OCI-LY1 (cell line): ENCODE data around the gene L3MBTL4.

Experiments
- H2AFZ ChIP-seq: fragments of 200-600 bp; sonication (generic), shearing (Covaris generic); 2 replicates; pipeline ENCODE4 v1.6.0; 2014; ENCODE audit warnings: antibody characterized with exemption, mild to moderate bottlenecking, low read length
- H3F3A ChIP-seq: fragments of 200-600 bp; sonication (generic), shearing (Covaris generic); 2 replicates; pipeline ENCODE4 v1.6.0; 2014; ENCODE audit warnings: mild to moderate bottlenecking, antibody characterized with exemption, low read length, moderate library complexity; ENCODE audit not compliant: insufficient read depth
- H3K27ac ChIP-seq: fragments of 200-600 bp; sonication (generic); 2 replicates; pipeline ENCODE4 v1.5.1; 2014; ENCODE audit warnings: low read length, mixed run types, mild to moderate bottlenecking, low read depth; ENCODE audit not compliant: poor library complexity, severe bottlenecking
- H3K27me3 ChIP-seq: fragments of 200-600 bp; sonication (generic); 2 replicates; pipeline ENCODE4 v1.6.0; 2014; ENCODE audit warnings: antibody characterized with exemption, mild to moderate bottlenecking, low read length, moderate library complexity; ENCODE audit not compliant: insufficient read depth
- H3K36me3 ChIP-seq: fragments of 200-600 bp; sonication (generic); 2 replicates; pipeline ENCODE4 v1.6.1; 2014; ENCODE audit warnings: mild to moderate bottlenecking, antibody characterized with exemption, low read length, moderate library complexity, mixed read lengths; ENCODE audit not compliant: insufficient read depth
- H3K4me1 ChIP-seq: fragments of 200-600 bp; sonication (generic); 2 replicates; pipeline ENCODE4 v1.5.1; 2014; ENCODE audit warnings: mild to moderate bottlenecking, low read length, moderate library complexity; ENCODE audit not compliant: insufficient read depth, severe bottlenecking
- H3K4me2 ChIP-seq: fragments of 200-600 bp; sonication (generic), shearing (Covaris generic); 2 replicates; pipeline ENCODE4 v1.6.1; 2014; ENCODE audit warnings: low read length
- H3K4me3 ChIP-seq: fragments of 200-600 bp; sonication (generic); 2 replicates; pipeline ENCODE4 v1.5.1; 2014; ENCODE audit warnings: low read length, low read depth, mild to moderate bottlenecking, mixed read lengths; ENCODE audit not compliant: poor library complexity, severe bottlenecking
- H3K79me2 ChIP-seq: fragments of 200-600 bp; shearing (Covaris generic); 2 replicates; pipeline ENCODE4 v1.6.1; 2016; ENCODE audit warnings: mixed run types, low read length, mixed read lengths; ENCODE audit not compliant: insufficient read depth
- H3K9ac ChIP-seq: fragments of 200-600 bp; sonication (generic), shearing (Covaris generic); 2 replicates; pipeline ENCODE4 v1.6.1; 2014; ENCODE audit warnings: mild to moderate bottlenecking, low read length, mixed read lengths
- H3K9me2 ChIP-seq: fragments of 200-600 bp; sonication (generic), shearing (Covaris generic); 2 replicates; pipeline ENCODE4 v1.6.1; 2014; ENCODE audit warnings: low read depth, mild to moderate bottlenecking, low read length, mixed read lengths
- H3K9me3 ChIP-seq: fragments of 200-600 bp; shearing (Covaris generic); 2 replicates; pipeline ENCODE4 v1.6.1; 2014; ENCODE audit warnings: low read length, mixed read lengths
- H4K20me1 ChIP-seq: fragments of 200-600 bp; sonication (generic), shearing (Covaris generic); 2 replicates; pipeline ENCODE4 v1.6.0; 2016; ENCODE audit warnings: mild to moderate bottlenecking, low read length; ENCODE audit not compliant: insufficient read depth
- EZH2 ChIP-seq: fragments of 200-600 bp; sonication (generic), shearing (Covaris generic); IDR thresholded peaks from 2 replicates; pipeline ENCODE4 v1.8.0; 2017; ENCODE audit warnings: borderline replicate concordance, mixed run types, mild to moderate bottlenecking, antibody characterized with exemption, low read length, moderate library complexity, mixed read lengths
- TF ChIP-seq, protein P1 (sequence below): fragments of 200-600 bp; sonication (generic), shearing (Covaris generic); IDR thresholded peaks from 2 replicates; pipeline ENCODE4 v1.5.1; 2017; ENCODE audit warnings: mild to moderate bottlenecking, antibody characterized with exemption, low read length, moderate library complexity, mixed read lengths

Gene L3MBTL4

DNA sequence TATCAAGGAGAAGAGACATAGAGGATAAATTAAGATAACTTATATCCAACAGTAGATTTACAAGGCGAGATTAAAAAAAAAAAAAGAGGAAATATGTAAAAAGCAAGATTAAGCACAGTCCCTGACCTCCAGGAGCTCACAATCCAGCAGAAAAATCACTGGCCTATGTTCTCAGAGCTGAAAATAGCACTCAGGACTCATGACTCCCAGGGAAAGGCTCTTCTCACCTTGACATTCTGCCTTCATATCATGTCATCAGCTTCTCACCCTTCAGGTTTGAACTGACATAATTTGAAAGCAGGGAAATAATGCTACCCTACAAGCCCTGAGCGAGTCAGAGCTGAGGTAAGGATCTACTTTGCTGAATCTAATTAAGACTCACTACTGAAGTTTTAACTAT is 82.8 kb downstream of the L3MBTL4 start:
- Histone ChIP-seq H3K9me2 (no peaks in the 10 kb centered on the region), H3K36me3 (no peaks in the 10 kb centered on the region), H3K9me3 (no peaks in the 10 kb centered on the region), H3K27ac (no peak overlapping the region), H3K27me3 (no peaks in the 10 kb centered on the region), H3K4me3 (no peak overlapping the region), H3K79me2 (no peaks in the 10 kb centered on the region), H3K4me2 (no peak overlapping the region), H2AFZ (no peak overlapping the region), H3F3A (no peaks in the 10 kb centered on the region), H3K9ac (no peak overlapping the region), H3K4me1 (peaks cover 30% of the 10 kb centered on the region), H4K20me1 (no peaks in the 10 kb centered on the region)
- TF ChIP-seq, protein P1, sequence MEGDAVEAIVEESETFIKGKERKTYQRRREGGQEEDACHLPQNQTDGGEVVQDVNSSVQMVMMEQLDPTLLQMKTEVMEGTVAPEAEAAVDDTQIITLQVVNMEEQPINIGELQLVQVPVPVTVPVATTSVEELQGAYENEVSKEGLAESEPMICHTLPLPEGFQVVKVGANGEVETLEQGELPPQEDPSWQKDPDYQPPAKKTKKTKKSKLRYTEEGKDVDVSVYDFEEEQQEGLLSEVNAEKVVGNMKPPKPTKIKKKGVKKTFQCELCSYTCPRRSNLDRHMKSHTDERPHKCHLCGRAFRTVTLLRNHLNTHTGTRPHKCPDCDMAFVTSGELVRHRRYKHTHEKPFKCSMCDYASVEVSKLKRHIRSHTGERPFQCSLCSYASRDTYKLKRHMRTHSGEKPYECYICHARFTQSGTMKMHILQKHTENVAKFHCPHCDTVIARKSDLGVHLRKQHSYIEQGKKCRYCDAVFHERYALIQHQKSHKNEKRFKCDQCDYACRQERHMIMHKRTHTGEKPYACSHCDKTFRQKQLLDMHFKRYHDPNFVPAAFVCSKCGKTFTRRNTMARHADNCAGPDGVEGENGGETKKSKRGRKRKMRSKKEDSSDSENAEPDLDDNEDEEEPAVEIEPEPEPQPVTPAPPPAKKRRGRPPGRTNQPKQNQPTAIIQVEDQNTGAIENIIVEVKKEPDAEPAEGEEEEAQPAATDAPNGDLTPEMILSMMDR: no peak
- TF ChIP-seq EZH2: no peak

DNA sequence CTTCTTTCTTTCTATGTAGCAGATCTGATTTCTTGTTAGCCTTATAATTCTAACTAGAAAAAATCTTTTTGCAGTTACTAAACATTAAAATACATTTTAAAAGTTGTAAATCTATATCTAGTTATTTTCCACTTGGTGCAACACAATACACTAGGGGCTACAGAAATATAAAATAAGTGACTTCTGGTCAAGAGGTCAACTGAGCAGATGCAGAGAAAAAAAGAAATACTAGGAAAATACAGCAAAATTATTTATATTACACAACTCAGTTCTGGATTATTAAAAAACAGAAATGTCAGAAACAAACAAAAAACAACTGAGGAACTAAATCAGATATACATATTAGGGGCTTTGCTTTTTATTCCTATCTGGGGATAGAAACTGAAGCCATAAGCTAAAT is 83.9 kb downstream of the L3MBTL4 start:
- Histone ChIP-seq H3K4me1 (peaks cover 30% of the 10 kb centered on the region), H3K36me3 (no peaks in the 10 kb centered on the region), H3K27ac (no peak overlapping the region), H3K9me3 (no peaks in the 10 kb centered on the region), H3K4me2 (no peak overlapping the region), H3K9ac (no peak overlapping the region), H3K27me3 (no peaks in the 10 kb centered on the region; the same call in 1 of the 2 replicates), H3K4me3 (no peak overlapping the region), H4K20me1 (no peaks in the 10 kb centered on the region), H3K9me2 (no peaks in the 10 kb centered on the region), H3F3A (no peaks in the 10 kb centered on the region), H2AFZ (no peak overlapping the region), H3K79me2 (no peaks in the 10 kb centered on the region)
- TF ChIP-seq, protein P1: no peak
- TF ChIP-seq EZH2: no peak

DNA sequence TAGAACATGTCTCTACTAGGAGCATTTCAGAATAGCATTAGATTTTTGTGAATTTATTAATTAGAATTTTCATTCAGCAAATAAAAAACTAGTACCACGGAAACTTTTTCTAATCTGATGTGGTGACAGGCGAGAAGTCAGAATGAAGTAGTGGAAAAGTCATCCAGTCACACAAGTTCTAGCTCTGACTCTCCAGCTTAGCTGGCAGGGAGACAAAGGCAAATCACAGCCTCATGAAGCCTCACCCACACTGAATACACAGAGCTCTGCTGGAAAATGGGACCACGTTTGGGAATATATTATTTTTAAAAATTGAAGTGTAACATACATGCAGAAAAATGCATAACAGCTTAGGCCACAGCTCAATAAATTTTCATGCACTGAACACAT is 86.1 kb downstream of the L3MBTL4 start:
- Histone ChIP-seq H3K4me1 (peaks cover 23% of the 10 kb centered on the region), H3K36me3 (no peaks in the 10 kb centered on the region), H3K27me3 (no peaks in the 10 kb centered on the region; the same call in 1 of the 2 replicates), H3K4me2 (no peak overlapping the region), H2AFZ (no peak overlapping the region), H3K79me2 (no peaks in the 10 kb centered on the region), H3K9me3 (no peaks in the 10 kb centered on the region), H3F3A (no peaks in the 10 kb centered on the region), H3K9ac (no peak overlapping the region), H3K27ac (no peak overlapping the region), H3K4me3 (no peak overlapping the region), H3K9me2 (no peaks in the 10 kb centered on the region), H4K20me1 (no peaks in the 10 kb centered on the region)
- no peak for TF ChIP-seq EZH2
- TF ChIP-seq, protein P1: no peak
